ENCODE measurements around the gene ENPP3.

DNA sequence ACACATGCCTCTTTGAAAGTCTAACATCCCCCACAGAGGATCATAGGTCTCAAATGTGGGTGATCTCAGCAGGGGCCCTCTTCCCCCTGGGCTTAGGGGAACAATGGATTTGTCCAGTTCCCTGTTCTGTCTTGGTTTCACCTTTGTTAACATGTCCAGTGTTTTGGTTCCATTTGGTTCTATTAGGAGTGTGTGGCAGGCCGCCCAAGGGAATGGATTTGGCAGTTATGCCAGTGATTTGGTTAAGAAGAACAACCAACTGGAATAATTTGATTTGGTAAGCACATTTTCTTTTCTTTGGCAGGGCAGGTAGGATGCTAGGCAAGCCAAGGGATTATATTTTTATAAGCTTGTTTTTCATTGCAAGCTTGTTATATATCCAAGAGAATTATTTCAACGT lies 142.2 kb downstream of the ENPP3 start:
- TF ChIP-seq POLR2A (IDR thresholded peaks at IDR 0.05) (no peak), EP300 (IDR thresholded peaks at IDR 0.05) (no peak)
- TF ChIP-seq, protein P1, sequence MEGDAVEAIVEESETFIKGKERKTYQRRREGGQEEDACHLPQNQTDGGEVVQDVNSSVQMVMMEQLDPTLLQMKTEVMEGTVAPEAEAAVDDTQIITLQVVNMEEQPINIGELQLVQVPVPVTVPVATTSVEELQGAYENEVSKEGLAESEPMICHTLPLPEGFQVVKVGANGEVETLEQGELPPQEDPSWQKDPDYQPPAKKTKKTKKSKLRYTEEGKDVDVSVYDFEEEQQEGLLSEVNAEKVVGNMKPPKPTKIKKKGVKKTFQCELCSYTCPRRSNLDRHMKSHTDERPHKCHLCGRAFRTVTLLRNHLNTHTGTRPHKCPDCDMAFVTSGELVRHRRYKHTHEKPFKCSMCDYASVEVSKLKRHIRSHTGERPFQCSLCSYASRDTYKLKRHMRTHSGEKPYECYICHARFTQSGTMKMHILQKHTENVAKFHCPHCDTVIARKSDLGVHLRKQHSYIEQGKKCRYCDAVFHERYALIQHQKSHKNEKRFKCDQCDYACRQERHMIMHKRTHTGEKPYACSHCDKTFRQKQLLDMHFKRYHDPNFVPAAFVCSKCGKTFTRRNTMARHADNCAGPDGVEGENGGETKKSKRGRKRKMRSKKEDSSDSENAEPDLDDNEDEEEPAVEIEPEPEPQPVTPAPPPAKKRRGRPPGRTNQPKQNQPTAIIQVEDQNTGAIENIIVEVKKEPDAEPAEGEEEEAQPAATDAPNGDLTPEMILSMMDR (IDR thresholded peaks at IDR 0.05) = no peak
